HG02938 (cell line): ENCODE data around the gene SPEM3.

Source experiments
- ATAC-seq: cut with Tn5 transposase; IDR thresholded peaks from one replicate; pipeline ENCODE4 v1.9.1; 2021; ENCODE audit warnings: mild to moderate bottlenecking, moderate library complexity; ENCODE audit not compliant: unreplicated experiment

The SPEM3 gene

DNA sequence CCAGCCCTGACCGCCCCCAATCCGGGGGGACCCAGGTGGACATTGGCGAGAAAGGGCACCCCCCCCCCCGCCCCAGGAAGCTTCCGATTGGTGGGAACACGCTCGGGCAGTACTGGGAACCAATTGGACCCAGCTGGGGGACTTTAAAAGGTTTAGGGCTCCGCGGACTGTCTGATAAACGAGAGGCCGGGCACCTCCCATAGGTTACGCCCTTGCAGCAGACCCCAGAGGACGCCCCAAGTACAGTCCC, 25.0 kb upstream of the SPEM3 start:
- ATAC-seq, result no peak

DNA sequence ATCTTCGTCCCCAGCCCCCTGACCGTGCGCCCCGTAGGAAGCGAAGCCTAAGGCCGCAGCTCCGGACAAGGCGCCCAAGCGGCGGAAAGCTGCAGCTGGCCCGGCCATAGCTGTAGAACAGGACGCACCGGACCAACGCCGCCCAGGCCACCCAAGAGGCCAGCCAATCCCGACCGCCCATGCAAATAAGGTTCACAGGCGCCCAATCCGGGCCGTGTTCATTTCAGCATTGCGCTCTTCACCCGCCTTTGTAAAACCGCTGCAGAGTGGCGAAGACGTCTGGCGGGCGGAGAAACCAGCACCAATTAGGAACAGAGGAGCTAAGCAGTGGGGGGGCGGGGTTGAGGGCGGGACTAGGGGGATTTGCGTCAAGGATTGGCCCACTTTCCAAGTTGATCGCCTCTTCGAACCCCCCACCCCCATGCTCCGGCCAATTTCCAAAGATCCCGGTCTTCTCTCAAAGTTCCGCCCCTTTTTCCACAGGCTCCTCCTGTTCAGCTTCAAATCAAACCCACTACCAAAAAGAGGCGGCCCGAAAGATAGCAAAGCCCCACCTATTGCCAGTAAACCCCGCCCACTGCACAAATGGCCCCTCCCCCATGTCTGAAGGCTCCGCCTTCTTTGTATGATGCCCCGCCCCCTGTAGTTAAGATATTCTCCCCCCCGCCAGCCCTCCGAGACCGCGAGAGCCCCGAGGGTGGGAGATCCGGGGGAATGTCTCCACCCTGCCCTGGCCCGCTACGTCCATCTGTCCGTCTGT, 24.5 kb upstream of the SPEM3 start, which contains the start of gene TMEM256:
TSS of gene TMEM256 (minus strand) at position 121 of the 760 bp plus-strand sequence. CDS start at position 108, 13 bp downstream.
- peak; percentile 93 for ATAC-seq

DNA sequence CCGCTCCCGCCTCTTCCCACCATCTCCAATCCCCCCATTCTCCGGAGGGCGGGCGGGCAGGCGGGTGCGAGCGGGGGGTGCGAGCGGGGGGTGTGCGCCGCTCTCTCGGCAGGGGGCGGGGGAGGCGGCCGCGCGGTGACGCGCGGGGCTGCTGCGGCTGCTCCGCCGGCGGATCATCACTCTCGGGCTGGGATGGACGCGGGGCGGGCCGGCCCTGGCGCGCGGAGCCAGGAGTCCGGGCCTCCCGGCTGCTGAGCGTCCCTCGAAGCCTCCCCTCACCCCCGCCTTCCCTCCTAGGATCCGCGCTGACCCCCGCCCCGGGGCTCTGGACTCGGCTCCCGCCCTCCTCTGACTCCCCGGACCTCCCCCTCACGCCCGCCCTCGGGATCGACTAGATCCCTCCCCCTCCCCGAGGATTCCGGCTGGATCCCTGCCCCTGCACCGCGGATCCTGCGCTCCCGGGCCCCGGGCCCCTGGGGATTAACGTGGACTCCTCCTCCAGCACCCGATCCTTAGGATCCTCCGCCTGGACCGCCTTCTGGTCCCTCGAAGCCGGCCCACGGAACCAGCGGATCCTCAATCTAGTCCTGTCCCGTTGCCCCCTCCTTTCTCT, 23.8 kb upstream of the SPEM3 start:
- ATAC-seq, result no peak

- no peak for ATAC-seq
Observed at GRCh38 chr17:7405350-7406234, 23.1 kb upstream of the SPEM3 start.

DNA sequence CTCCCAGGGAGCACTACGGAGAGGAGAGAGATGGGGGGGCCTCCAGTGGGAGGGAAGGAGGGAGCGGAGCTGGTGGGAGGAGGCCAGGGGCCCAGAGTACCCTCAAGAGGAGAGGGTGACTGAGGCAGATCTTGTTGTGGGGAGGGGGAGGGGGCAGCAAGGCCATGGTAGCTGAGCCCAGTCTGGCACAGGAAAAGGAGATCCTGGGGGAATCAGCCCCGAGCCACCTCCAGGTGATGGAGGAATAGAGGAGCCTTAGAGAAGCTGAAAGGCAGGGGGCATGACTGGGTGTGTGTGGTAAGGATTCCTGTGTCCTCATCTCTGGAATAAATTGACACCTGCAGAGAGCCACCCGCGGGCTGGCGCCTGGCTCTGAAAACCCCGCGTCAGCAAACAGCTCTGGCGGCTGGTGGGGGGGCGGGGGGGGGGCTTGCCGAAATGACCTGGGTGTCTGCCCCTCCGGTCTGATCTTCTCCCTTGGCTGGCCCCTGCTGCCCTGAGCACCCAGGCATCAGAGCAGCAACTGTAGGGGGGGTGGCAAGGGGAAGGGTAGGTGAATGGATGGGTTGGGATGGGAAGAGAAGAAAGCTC, 22.3 kb upstream of the SPEM3 start:
- ATAC-seq, result no peak

- no peak for ATAC-seq
Observed at GRCh38 chr17:7407082-7407481, 21.6 kb upstream of the SPEM3 start.

DNA sequence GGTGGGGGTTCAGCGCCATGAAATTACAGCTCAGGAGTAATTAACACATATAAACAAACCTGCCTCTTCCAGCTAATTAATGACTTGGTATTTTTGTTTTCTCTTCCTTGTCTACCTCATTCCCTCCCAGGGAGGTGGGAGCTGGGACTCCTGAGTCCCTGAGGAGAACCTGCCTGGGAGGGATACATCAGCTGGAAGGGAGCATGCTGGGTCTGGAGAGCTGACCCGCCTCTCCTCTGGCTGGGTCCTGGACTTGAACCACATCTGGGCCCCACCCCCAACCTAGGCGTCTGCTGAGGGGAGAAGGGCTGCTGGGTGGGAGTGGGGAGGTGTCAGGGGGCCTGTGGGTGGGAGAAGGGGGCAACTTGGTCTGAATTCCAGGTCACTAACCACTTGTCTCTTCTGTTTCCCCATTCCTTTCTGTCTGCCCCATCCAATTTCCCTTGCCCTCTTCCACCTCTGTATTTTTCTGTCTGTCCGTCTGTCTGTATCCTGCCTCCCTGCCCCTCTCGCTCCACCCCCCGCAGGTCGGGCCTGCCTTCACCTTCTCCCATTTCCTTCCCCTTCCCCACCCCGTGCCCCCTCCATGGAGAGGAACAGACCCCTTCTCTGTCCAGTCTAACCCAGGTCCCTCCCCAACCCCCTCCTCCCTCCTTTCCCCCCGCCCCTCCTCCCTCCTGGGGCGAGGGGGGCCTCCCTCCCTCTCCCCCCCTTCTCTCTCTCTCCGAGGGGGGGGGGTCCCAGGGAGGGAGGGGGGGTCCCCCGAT, 21.0 kb upstream of the SPEM3 start, which contains the start of gene NLGN2:
TSS of gene NLGN2 (plus strand) at position 361 of the 767 bp plus-strand sequence. CDS start 411 bp downstream, outside the sequence.
- no peak for ATAC-seq

GRCh38 chr17:7408252-7408727, 20.4 kb upstream of the SPEM3 start:
- ATAC-seq, result no peak

DNA sequence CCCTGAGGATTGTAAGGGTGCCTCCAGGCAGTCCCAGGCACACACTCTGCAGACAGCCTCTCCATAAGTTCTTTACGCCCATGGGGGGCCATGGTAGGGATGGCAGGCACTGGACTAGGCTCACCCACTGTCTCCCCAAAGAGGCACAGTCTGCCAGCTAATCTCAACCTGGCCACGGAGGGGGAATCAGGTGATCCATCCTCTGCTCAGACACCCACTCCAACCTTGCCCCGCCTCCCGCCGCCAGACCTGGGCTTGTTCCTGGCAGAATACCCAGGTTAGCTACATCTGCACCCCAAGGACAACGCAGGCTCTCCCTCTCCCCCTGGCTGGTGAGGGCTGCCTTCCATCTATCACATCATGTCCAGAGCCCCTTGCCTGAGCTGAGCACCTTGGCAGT, 19.8 kb upstream of the SPEM3 start:
- ATAC-seq, result no peak

DNA sequence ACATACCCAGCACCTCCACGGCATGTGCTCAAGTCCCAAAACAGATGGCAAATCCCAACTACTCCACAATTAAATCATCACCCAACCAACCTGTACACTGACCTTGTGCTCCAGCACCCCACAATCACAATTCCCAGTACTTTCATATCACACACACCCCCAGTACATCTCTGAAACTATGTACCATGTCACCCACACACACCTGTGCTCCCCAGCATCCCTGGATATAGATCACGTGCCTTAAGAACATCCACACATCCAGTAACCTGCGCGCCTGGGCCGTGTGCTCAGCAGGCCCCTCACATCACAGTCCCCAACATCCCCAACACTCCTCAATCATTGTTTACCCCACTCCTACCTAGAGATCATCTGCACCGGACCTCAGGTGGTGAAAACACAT, 18.9 kb upstream of the SPEM3 start:
- ATAC-seq, result no peak

GRCh38 chr17:7410634-7411426, 17.8 kb upstream of the SPEM3 start:
- ATAC-seq, result no peak

DNA sequence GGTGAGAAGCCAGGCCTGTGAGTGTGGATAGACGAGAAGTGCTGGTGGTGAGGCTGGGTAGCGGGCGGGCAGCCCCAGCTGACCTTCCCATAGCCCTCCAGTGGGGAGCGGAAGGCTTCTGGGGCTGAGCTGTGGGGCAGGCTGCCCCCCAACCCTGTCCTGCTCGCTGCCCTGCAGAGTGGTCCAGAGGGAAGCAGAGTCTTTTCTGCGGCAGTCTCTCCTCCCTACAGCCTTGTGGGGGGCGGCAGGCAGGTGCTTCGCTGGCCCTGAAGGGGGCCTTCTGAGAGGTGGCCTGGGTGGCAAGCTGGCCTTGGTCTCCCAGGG, 17.3 kb upstream of the SPEM3 start:
- no peak for ATAC-seq

- no peak for ATAC-seq
Observed at GRCh38 chr17:7413346-7413985, 15.2 kb upstream of the SPEM3 start.

- no peak for ATAC-seq
Observed at GRCh38 chr17:7414837-7415236, 13.8 kb upstream of the SPEM3 start.

DNA sequence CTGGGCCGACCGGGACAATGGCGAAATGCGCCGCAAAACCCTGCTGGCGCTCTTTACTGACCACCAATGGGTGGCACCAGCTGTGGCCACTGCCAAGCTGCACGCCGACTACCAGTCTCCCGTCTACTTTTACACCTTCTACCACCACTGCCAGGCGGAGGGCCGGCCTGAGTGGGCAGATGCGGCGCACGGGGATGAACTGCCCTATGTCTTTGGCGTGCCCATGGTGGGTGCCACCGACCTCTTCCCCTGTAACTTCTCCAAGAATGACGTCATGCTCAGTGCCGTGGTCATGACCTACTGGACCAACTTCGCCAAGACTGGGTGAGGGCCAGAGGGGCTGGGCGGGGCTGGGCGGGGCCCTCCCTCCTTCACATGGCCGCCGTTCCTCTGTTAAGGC, 12.9 kb upstream of the SPEM3 start:
- ATAC-seq, result no peak

- no peak for ATAC-seq
Observed at GRCh38 chr17:7416323-7416722, 12.3 kb upstream of the SPEM3 start.

GRCh38 chr17:7417056-7417655, 11.5 kb upstream of the SPEM3 start:
- no peak for ATAC-seq

DNA sequence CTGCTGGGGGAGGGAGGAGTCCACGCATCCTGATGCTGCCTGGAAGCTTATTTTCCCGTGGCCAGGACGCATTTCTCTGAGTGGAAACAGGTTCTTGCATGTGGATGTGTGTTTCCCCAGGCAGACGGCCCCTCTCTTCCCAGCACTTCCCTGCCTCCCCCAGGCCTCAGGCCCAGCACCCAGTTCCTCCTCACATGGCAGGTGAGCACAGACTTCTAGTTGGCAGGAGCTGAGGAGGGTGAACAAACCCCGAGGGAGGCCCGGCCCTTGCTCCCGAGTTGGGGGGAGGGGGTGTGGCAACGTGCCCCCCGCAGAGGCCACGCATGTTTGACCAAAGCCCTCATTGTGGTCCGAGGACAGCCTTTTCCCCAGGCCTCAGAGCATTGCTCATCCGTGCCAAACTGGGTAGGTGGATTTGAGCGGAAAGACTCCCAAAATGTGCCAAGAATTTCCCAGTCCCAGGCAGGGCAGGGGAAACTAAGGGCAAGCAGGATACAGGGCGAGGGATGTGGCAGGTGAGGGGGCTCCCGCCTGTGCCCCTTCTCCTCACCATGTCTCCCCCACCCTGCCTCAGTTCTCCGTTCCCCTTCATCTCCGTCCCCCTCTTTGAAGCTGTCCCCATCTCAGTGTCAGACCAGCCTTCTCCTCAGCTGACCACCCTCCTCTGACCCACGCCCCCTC, 10.0 kb upstream of the SPEM3 start:
- ATAC-seq, result no peak
